Uterus (tissue), 4 donors: ENCODE measurements around the gene ADSS1. TPM values are rescaled to one million over a fixed set of nuclear protein-coding genes. Genes with fewer than 3 reads are reported as not detected.

Source experiments
- DNase-seq, 2 donors: peaks; one replicate each; pipeline ENCODE4 v3.0.0-alpha.2; 2019 to 2020
- H3K27ac ChIP-seq, 2 donors: fragments of 200-600 bp; sonication (generic); 1 replicate in 1 of 2; 2 replicates in 1 of 2; pipeline ENCODE4 v1.5.1; 2016 to 2018
- H3K27me3 ChIP-seq, 2 donors: fragments of 200-600 bp; sonication (generic); one replicate each; pipeline ENCODE4 v1.5.1; 2018 to 2019; ENCODE audit warnings: control low read depth in 1 of 2
- H3K36me3 ChIP-seq, 2 donors: fragments of 200-600 bp; sonication (generic); one replicate each; pipeline ENCODE4 v1.5.1; 2019; ENCODE audit warnings: control low read depth in 1 of 2
- H3K4me1 ChIP-seq, 2 donors: fragments of 200-600 bp; sonication (generic); one replicate each; pipeline ENCODE4 v1.5.1; 2018 to 2019; ENCODE audit warnings: control low read depth in 1 of 2
- H3K4me3 ChIP-seq, 2 donors: fragments of 200-600 bp; sonication (generic); 1 replicate in 1 of 2; 2 replicates in 1 of 2; pipeline ENCODE4 v1.5.1; 2018 to 2019; ENCODE audit warnings: mild to moderate bottlenecking in 1 of 2
- H3K9me3 ChIP-seq, 2 donors: fragments of 200-600 bp; sonication (generic); one replicate each; pipeline ENCODE4 v1.5.1; 2019; ENCODE audit warnings: control low read depth in 1 of 2
- CTCF ChIP-seq, 4 experiments: fragments of 200-600 bp in 2 of 4; fragments of 450-650 bp in 2 of 4; sonication (generic) in 2 of 4; IDR thresholded peaks; one replicate each; pipeline ENCODE4 v1.5.1; 2016 to 2019; ENCODE audit warnings: antibody characterized with exemption in 4 of 4, mild to moderate bottlenecking in 2 of 4, moderate library complexity in 1 of 4
- POLR2A ChIP-seq, 2 donors: fragments of 450-650 bp; IDR thresholded peaks; one replicate each; pipeline ENCODE4 v1.6.1; 2016; ENCODE audit warnings: antibody characterized with exemption in 2 of 2, mild to moderate bottlenecking in 1 of 2, moderate library complexity in 1 of 2
- intact Hi-C: fragments of 100-400 bp; cut with DNase I; formaldehyde crosslinking; loops from one replicate; pipeline ENCODE4 v1.15.1; 2023; ENCODE audit warnings: low total_unique reads
- total RNA-seq, 4 donors: library from RNA; depleted of rRNA in 3 of 4; stranded (reverse); fragments of >200 nt in 3 of 4; gene quantifications; one replicate each; pipeline versions ENCODE4 v1.1.0 to v1.2.4, GENCODE V29; 2014 to 2023
- donor health status: DM: yes; HTN: yes; CAD: no.

The ADSS1 gene
- total RNA-seq, 4 donors from 2014 or later = 7.0 to 11.7 TPM; not detected in 2

- H3K9me3 ChIP-seq = no peaks in the 10 kb centered on the region
- H3K27me3 ChIP-seq = no peaks in the 10 kb centered on the region
- no peak for DNase-seq
- no peaks in the 10 kb centered on the region for H3K36me3 ChIP-seq
- H3K4me3 ChIP-seq = no peak overlapping the region
- no peak overlapping the region for H3K27ac ChIP-seq
- no peak for TF ChIP-seq CTCF (IDR thresholded peaks at IDR 0.05)
- no peak for TF ChIP-seq POLR2A (IDR thresholded peaks at IDR 0.05)
- intact Hi-C loops = no loop called here
- no peaks in the 10 kb centered on the region for H3K4me1 ChIP-seq
Measured at GRCh38 chr14:104780513-104781030, 56.5 kb downstream of the ADSS1 start.

- H3K4me3 ChIP-seq = no peak overlapping the region
- TF ChIP-seq POLR2A (IDR thresholded peaks at IDR 0.05) (no peak), CTCF (IDR thresholded peaks at IDR 0.05) (no peak)
- no peak for DNase-seq
- no peaks in the 10 kb centered on the region for H3K4me1 ChIP-seq
- H3K36me3 ChIP-seq = no peaks in the 10 kb centered on the region
- intact Hi-C loops = no loop called here
- no peak overlapping the region for H3K27ac ChIP-seq
- H3K27me3 ChIP-seq = no peaks in the 10 kb centered on the region
- no peaks in the 10 kb centered on the region for H3K9me3 ChIP-seq
Measured at GRCh38 chr14:104781271-104782077, 57.4 kb downstream of the ADSS1 start.

GRCh38 chr14:104782086-104782807, 58.2 kb downstream of the ADSS1 start:
- Histone ChIP-seq H3K36me3 (no peaks in the 10 kb centered on the region), H3K4me1 (no peaks in the 10 kb centered on the region), H3K27ac (no peak overlapping the region), H3K9me3 (no peaks in the 10 kb centered on the region), H3K4me3 (no peak overlapping the region), H3K27me3 (no peaks in the 10 kb centered on the region)
- DNase-seq = no peak
- TF ChIP-seq POLR2A (IDR thresholded peaks at IDR 0.05) (no peak), CTCF (IDR thresholded peaks at IDR 0.05) (no peak)
- intact Hi-C loops = no loop called here

- intact Hi-C loops = no loop called here
- TF ChIP-seq POLR2A (IDR thresholded peaks at IDR 0.05) = no peak
- TF ChIP-seq CTCF (IDR thresholded peaks at IDR 0.05) = no peak
- no peaks in the 10 kb centered on the region for H3K9me3 ChIP-seq
- H3K4me1 ChIP-seq = no peaks in the 10 kb centered on the region
- no peak overlapping the region for H3K27ac ChIP-seq
- DNase-seq = no peak
- no peaks in the 10 kb centered on the region for H3K27me3 ChIP-seq
- no peak overlapping the region for H3K4me3 ChIP-seq
- H3K36me3 ChIP-seq = no peaks in the 10 kb centered on the region
Measured at GRCh38 chr14:104782808-104783139, 58.7 kb downstream of the ADSS1 start.
